Measurements from ENCODE around the gene ARRDC3. TPM values are rescaled to one million over a fixed set of nuclear protein-coding genes. Genes with fewer than 3 reads are reported as not detected.
"Not testable (repeated sequence)": the region's sequence is repeated elsewhere in the genome, so short reads cannot be mapped to it uniquely, and the experiment has no call there.

ARRDC3 gene
- total and polyA plus RNA-seq, 2 donors (not counting 3 experiments of a cell fraction or from before 2014, with no cell fraction given) = 12.4 to 43.1 TPM

DNA sequence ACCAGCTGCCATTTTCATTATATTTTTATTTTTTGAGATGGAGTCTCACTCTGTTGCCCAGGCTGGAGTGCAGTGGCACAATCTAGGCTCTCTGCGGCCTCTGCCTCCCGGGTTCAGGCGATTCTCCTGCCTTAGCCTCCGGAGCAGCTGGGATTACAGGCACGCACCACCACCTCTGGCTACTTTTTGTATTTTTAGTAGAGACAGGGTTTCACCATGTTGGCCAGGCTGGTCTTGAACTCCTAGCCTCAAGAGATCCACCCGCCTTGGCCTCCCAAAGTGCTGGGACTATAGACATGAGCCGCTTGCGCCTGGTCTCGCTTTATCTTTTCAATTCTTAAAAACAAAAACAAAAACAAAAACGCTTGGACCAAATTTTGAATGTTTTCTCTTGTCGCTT lies 2.5 kb upstream of the ARRDC3 start:
- intact Hi-C loops (cut with micrococcal nuclease) = loop anchor here (1.0 kb wide), 4 partner anchors 34 to 453 kb away; no protein-coding TSS in a partner anchor

DNA sequence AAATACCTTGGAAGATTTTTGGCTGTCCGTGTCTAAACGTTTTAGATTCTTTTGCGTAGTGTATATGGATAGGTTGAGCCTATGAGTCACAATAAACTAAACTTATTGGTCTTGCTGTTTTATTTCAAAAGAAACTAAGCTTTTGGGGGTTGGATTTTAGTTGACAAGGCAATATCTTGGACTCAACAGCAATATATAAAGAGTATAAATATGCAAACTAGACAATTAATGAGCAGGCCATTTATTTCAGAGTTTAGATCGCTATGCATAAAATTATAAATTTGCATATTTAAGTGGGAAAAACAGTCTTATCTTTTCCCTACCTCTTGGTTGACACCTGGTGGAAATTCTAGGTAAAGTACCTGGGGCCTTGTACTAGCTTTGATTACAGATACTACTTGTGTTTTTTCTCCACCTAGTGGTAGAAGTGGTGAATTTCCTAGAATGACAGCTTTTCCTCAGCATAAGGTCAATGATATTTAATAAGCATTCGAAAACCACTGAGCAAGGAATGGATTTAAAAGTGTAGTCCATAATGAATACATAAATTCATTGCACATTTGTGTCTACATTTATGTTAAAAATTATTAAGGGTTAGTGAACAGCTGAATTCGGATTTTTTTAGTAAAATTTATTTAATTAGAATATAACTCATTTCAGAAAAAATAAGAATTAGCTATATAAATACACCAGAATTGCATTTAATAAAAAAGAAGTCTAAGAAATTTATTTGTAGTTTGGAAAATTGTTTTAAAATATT lies 1.7 kb upstream of the ARRDC3 start:
- Histone ChIP-seq H3K4me3 (replicated peaks in 1 of 3; ENCODE audit: insufficient read depth in 1 of 3, low read depth in 1 of 3, low read length in 3 of 3) (peak overlapping the region in 2 of 3 experiments; percentile 26 to 83), H3K4me2 (ENCODE audit: insufficient read depth, low read length) (peak overlapping the region; percentile 97), H3K27ac (ENCODE audit: insufficient read depth, low read depth, low read length) (peak overlapping the region; percentile 96), H3K9ac (replicated peaks; ENCODE audit: extremely low read depth, insufficient read depth, low read length) (peak overlapping the region; percentile 99), H3K27me3 (ENCODE audit: control insufficient read depth in 2 of 2, insufficient read depth in 2 of 2, low read length in 2 of 2) (no peaks in the 10 kb centered on the region), H3K36me3 (ENCODE audit: control insufficient read depth in 2 of 2, extremely low read depth in 1 of 2, insufficient read depth in 2 of 2, low read length in 2 of 2) (no peaks in the 10 kb centered on the region), H4K20me1 (replicated peaks; ENCODE audit: control insufficient read depth, extremely low read depth, insufficient read depth, low read length) (no peaks in the 10 kb centered on the region), H3K9me1 (replicated peaks; ENCODE audit: control insufficient read depth, extremely low read depth, insufficient read depth, low read length) (no peaks in the 10 kb centered on the region), H3K79me2 (ENCODE audit: control insufficient read depth, insufficient read depth, low read length) (peaks cover 24% of the 10 kb centered on the region), H3K4me1 (ENCODE audit: control insufficient read depth, extremely low read depth, insufficient read depth, low read length) (peaks cover 11% of the 10 kb centered on the region), H3K9me3 (replicated peaks; ENCODE audit: control insufficient read depth, insufficient read depth, low read length) (no peaks in the 10 kb centered on the region), H2AFZ (ENCODE audit: low read depth, low read length) (no peak overlapping the region)
- DNase-seq (ENCODE audit: low read depth, low spot score) (peak; percentile 94), FAIRE-seq (peak; percentile 91)
- TF ChIP-seq, protein P1, sequence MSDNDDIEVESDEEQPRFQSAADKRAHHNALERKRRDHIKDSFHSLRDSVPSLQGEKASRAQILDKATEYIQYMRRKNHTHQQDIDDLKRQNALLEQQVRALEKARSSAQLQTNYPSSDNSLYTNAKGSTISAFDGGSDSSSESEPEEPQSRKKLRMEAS (IDR thresholded peaks at IDR 0.05; ENCODE audit: insufficient read depth, insufficient read length) = no peak
- no peak for TF ChIP-seq POLR2AphosphoS5 (IDR thresholded peaks at IDR 0.05; ENCODE audit: insufficient read depth, low read depth, low read length)
- no peak for TF ChIP-seq JUN (IDR thresholded peaks at IDR 0.05; ENCODE audit: borderline replicate concordance, insufficient read depth, insufficient read length, low read depth)
- TF ChIP-seq FOS (IDR thresholded peaks at IDR 0.05; ENCODE audit: borderline replicate concordance, insufficient read depth, low read length) = peak; percentile 36
- TF ChIP-seq, protein P2, sequence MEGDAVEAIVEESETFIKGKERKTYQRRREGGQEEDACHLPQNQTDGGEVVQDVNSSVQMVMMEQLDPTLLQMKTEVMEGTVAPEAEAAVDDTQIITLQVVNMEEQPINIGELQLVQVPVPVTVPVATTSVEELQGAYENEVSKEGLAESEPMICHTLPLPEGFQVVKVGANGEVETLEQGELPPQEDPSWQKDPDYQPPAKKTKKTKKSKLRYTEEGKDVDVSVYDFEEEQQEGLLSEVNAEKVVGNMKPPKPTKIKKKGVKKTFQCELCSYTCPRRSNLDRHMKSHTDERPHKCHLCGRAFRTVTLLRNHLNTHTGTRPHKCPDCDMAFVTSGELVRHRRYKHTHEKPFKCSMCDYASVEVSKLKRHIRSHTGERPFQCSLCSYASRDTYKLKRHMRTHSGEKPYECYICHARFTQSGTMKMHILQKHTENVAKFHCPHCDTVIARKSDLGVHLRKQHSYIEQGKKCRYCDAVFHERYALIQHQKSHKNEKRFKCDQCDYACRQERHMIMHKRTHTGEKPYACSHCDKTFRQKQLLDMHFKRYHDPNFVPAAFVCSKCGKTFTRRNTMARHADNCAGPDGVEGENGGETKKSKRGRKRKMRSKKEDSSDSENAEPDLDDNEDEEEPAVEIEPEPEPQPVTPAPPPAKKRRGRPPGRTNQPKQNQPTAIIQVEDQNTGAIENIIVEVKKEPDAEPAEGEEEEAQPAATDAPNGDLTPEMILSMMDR (IDR thresholded peaks at IDR 0.05; ENCODE audit: extremely low read depth in 1 of 2, insufficient read depth in 1 of 2, low read depth in 1 of 2, low read length in 2 of 2) = peak; percentile 71 to 75
- intact Hi-C loops (cut with micrococcal nuclease) = loop anchor here (1.0 kb wide), 6 partner anchors 34 to 519 kb away; no protein-coding TSS in a partner anchor
- no TSS peak for BruUV-seq (replicated peaks)
- dilution Hi-C loops (cut with MboI; ENCODE audit: extremely low pct_ligation_motif_present, low sequenced_read_pairs) = loop anchor here (5.0 to 25.0 kb wide), 2 partner anchors 103 to 448 kb away; no protein-coding TSS in a partner anchor
- POLR2A ChIA-PET = interaction anchor here (0.8 to 1.6 kb wide), 3 partner anchors 34 to 165 kb away, joined by 3 to 7 read pairs (median 3); no protein-coding TSS in a partner anchor
- CTCF ChIA-PET = interaction anchor here (0.6 to 6.6 kb wide), 95 partner anchors 9 to 678 kb away, joined by 3 to 216 read pairs (median 5); no protein-coding TSS in a partner anchor

More for the DNA sequence above, 2.5 kb upstream of the ARRDC3 start:
- not testable (repeated sequence) for DNase-seq (ENCODE audit: low read depth, low spot score); BruUV-seq (replicated peaks); H3K9me1 ChIP-seq (replicated peaks; ENCODE audit: control insufficient read depth, extremely low read depth, insufficient read depth, low read length); H3K9ac ChIP-seq (replicated peaks; ENCODE audit: extremely low read depth, insufficient read depth, low read length); H3K36me3 ChIP-seq (ENCODE audit: control insufficient read depth in 2 of 2, extremely low read depth in 1 of 2, insufficient read depth in 2 of 2, low read length in 2 of 2); H2AFZ ChIP-seq (ENCODE audit: low read depth, low read length); H3K4me3 ChIP-seq (replicated peaks in 1 of 3; ENCODE audit: insufficient read depth in 1 of 3, low read depth in 1 of 3, low read length in 3 of 3); H3K4me2 ChIP-seq (ENCODE audit: insufficient read depth, low read length); H3K27me3 ChIP-seq (ENCODE audit: control insufficient read depth in 2 of 2, insufficient read depth in 2 of 2, low read length in 2 of 2); FAIRE-seq; H4K20me1 ChIP-seq (replicated peaks; ENCODE audit: control insufficient read depth, extremely low read depth, insufficient read depth, low read length); H3K27ac ChIP-seq (ENCODE audit: insufficient read depth, low read depth, low read length); H3K9me3 ChIP-seq (replicated peaks; ENCODE audit: control insufficient read depth, insufficient read depth, low read length)
- dilution Hi-C loops (cut with MboI; ENCODE audit: extremely low pct_ligation_motif_present, low sequenced_read_pairs) = loop anchor here (25.0 kb wide), 1 partner anchor 448 kb away; no protein-coding TSS in a partner anchor
- Histone ChIP-seq H3K79me2 (ENCODE audit: control insufficient read depth, insufficient read depth, low read length) (peaks cover 21% of the 10 kb centered on the region), H3K4me1 (ENCODE audit: control insufficient read depth, extremely low read depth, insufficient read depth, low read length) (peaks cover 11% of the 10 kb centered on the region)
- ChIA-PET POLR2A (interaction anchor here (1.6 kb wide), 1 partner anchor 105 kb away, joined by 7 read pairs; no protein-coding TSS in a partner anchor), CTCF (interaction anchor here (0.7 to 6.6 kb wide), 82 partner anchors 8 to 679 kb away, joined by 3 to 216 read pairs (median 5); no protein-coding TSS in a partner anchor)
